Thyroid gland (tissue), 4 donors: Measurements from ENCODE around the gene TNFSF12. TPM values are rescaled to one million over a fixed set of nuclear protein-coding genes. Genes with fewer than 3 reads are reported as not detected.

ENCODE experiments used
- DNase-seq, 2 donors: peaks; one replicate each; pipeline ENCODE4 v3.0.0-alpha.2; 2019
- H3K27ac ChIP-seq, 3 donors: fragments of 200-600 bp; sonication (generic); 1 replicate in 2 of 3; 2 replicates in 1 of 3; pipeline ENCODE4 v1.5.1; 2016 to 2019; ENCODE audit warnings: mild to moderate bottlenecking in 1 of 3, moderate library complexity in 1 of 3
- H3K27me3 ChIP-seq: fragments of 200-600 bp; sonication (generic); one replicate; pipeline ENCODE4 v1.5.1; 2019
- H3K36me3 ChIP-seq, 2 donors: fragments of 200-600 bp; sonication (generic); one replicate each; pipeline ENCODE4 v1.5.1; 2016 to 2019
- H3K4me1 ChIP-seq, 2 donors: fragments of 200-600 bp; sonication (generic); one replicate each; pipeline ENCODE4 v1.5.1; 2017 to 2019
- H3K4me3 ChIP-seq, 3 donors: fragments of 200-600 bp; sonication (generic); replicated peaks in 1 of 3; 1 replicate in 2 of 3; 2 replicates in 1 of 3; pipeline ENCODE4 v1.5.1; 2016; ENCODE audit warnings: mild to moderate bottlenecking in 1 of 3
- H3K9me3 ChIP-seq: fragments of 200-600 bp; sonication (generic); one replicate; pipeline ENCODE4 v1.5.1; 2017
- CTCF ChIP-seq, 6 experiments: fragments of 200-600 bp in 3 of 6; fragments of 450-650 bp in 3 of 6; sonication (generic) in 3 of 6; IDR thresholded peaks; one replicate each; pipeline ENCODE4 v1.5.1; 2016 to 2019; ENCODE audit warnings: antibody characterized with exemption in 6 of 6, mild to moderate bottlenecking in 2 of 6, inconsistent platforms in 1 of 6, moderate library complexity in 1 of 6
- POLR2A ChIP-seq, 2 donors: fragments of 450-650 bp; IDR thresholded peaks; one replicate each; pipeline ENCODE4 v1.6.1; 2017; ENCODE audit warnings: antibody characterized with exemption in 2 of 2, mild to moderate bottlenecking in 2 of 2, moderate library complexity in 1 of 2
- WGBS, 2 donors: methylation state at CpG; one replicate each; pipeline ENCODE4 v1.1.5; 2017; 5-methylcytosine and 5-hydroxymethylcytosine counted together
- intact Hi-C: fragments of 100-400 bp; cut with DNase I; formaldehyde crosslinking; loops from one replicate; pipeline ENCODE4 v1.15.1; 2023
- total RNA-seq, 4 donors: library from RNA; depleted of rRNA; stranded (reverse); fragments of >200 nt; gene quantifications; one replicate each; pipeline ENCODE4 v1.2.3, GENCODE V29; 2016

The TNFSF12 gene
- total RNA-seq, 4 donors from 2014 or later = 17.9 to 39.9 (median 30.8) TPM

- Histone ChIP-seq H3K4me1 (peaks cover 10 to 19% of the 10 kb centered on the region in 2 donors), H3K4me3 (no peak overlapping the region), H3K27ac (no peak overlapping the region), H3K27me3 (no peaks in the 10 kb centered on the region), H3K36me3 (no peaks in the 10 kb centered on the region), H3K9me3 (no peaks in the 10 kb centered on the region)
- no peak for DNase-seq
- intact Hi-C loops = no loop called here
- WGBS, 2 donors = 74 to 80% methylated on average over 6 of the region's 6 CpGs
- TF ChIP-seq POLR2A (IDR thresholded peaks at IDR 0.05) (no peak), CTCF (IDR thresholded peaks at IDR 0.05) (no peak)
Observed at GRCh38 chr17:7550344-7550743, 1.5 kb downstream of the TNFSF12 start.

- H3K36me3 ChIP-seq = no peaks in the 10 kb centered on the region
- H3K27ac ChIP-seq = no peak overlapping the region
- H3K4me1 ChIP-seq = peaks cover 10 to 19% of the 10 kb centered on the region in 2 donors
- H3K9me3 ChIP-seq = no peaks in the 10 kb centered on the region
- no peak overlapping the region for H3K4me3 ChIP-seq
- TF ChIP-seq CTCF (IDR thresholded peaks at IDR 0.05) = no peak
- no peak for TF ChIP-seq POLR2A (IDR thresholded peaks at IDR 0.05)
- H3K27me3 ChIP-seq = no peaks in the 10 kb centered on the region
- 78 to 84% methylated on average over 4 of the region's 4 CpGs for WGBS, 2 donors
- intact Hi-C loops = no loop called here
- no peak for DNase-seq
Observed at GRCh38 chr17:7551396-7551795, 2.5 kb downstream of the TNFSF12 start.

- intact Hi-C loops = no loop called here
- Histone ChIP-seq H3K4me3 (no peak overlapping the region), H3K27me3 (no peaks in the 10 kb centered on the region), H3K9me3 (no peaks in the 10 kb centered on the region), H3K4me1 (peaks cover 14 to 25% of the 10 kb centered on the region in 2 donors), H3K36me3 (no peaks in the 10 kb centered on the region), H3K27ac (no peak overlapping the region)
- DNase-seq = no peak
- WGBS, 2 donors = 72 to 90% methylated on average over 6 of the region's 6 CpGs
- TF ChIP-seq POLR2A (IDR thresholded peaks at IDR 0.05) = no peak
- no peak for TF ChIP-seq CTCF (IDR thresholded peaks at IDR 0.05)
Observed at GRCh38 chr17:7552621-7553051, 3.8 kb downstream of the TNFSF12 start.

GRCh38 chr17:7553356-7553755 is 4.5 kb downstream of the TNFSF12 start:
- WGBS, 2 donors = 100% methylated on average over 1 of the region's 1 CpG
- no peak overlapping the region for H3K4me3 ChIP-seq
- intact Hi-C loops = no loop called here
- H3K9me3 ChIP-seq = no peaks in the 10 kb centered on the region
- H3K36me3 ChIP-seq = no peaks in the 10 kb centered on the region
- H3K27ac ChIP-seq = no peak overlapping the region
- no peaks in the 10 kb centered on the region for H3K27me3 ChIP-seq
- no peak for TF ChIP-seq CTCF (IDR thresholded peaks at IDR 0.05)
- TF ChIP-seq POLR2A (IDR thresholded peaks at IDR 0.05) = no peak
- no peak for DNase-seq
- peaks cover 15 to 26% of the 10 kb centered on the region in 2 donors for H3K4me1 ChIP-seq

- intact Hi-C loops = no loop called here
- no peak for DNase-seq
- no peaks in the 10 kb centered on the region for H3K9me3 ChIP-seq
- no peaks in the 10 kb centered on the region for H3K27me3 ChIP-seq
- TF ChIP-seq POLR2A (IDR thresholded peaks at IDR 0.05) = no peak
- TF ChIP-seq CTCF (IDR thresholded peaks at IDR 0.05) = no peak
- no peak overlapping the region for H3K4me3 ChIP-seq
- WGBS, 2 donors = 73 to 75% methylated on average over 10 of the region's 10 CpGs
- H3K27ac ChIP-seq = no peak overlapping the region
- H3K36me3 ChIP-seq = no peaks in the 10 kb centered on the region
- H3K4me1 ChIP-seq = peaks cover 27 to 34% of the 10 kb centered on the region in 2 donors
Observed at GRCh38 chr17:7555320-7555948, 6.6 kb downstream of the TNFSF12 start.
